Epidermal melanocyte (primary cell): Measurements from ENCODE around the gene USP3.

Experiments used
- DNase-seq: peaks from one replicate; pipeline ENCODE4 v3.0.0; 2011; ENCODE audit warnings: low spot score; ENCODE audit not compliant: insufficient read length

The USP3 gene, protein sequence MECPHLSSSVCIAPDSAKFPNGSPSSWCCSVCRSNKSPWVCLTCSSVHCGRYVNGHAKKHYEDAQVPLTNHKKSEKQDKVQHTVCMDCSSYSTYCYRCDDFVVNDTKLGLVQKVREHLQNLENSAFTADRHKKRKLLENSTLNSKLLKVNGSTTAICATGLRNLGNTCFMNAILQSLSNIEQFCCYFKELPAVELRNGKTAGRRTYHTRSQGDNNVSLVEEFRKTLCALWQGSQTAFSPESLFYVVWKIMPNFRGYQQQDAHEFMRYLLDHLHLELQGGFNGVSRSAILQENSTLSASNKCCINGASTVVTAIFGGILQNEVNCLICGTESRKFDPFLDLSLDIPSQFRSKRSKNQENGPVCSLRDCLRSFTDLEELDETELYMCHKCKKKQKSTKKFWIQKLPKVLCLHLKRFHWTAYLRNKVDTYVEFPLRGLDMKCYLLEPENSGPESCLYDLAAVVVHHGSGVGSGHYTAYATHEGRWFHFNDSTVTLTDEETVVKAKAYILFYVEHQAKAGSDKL

DNA sequence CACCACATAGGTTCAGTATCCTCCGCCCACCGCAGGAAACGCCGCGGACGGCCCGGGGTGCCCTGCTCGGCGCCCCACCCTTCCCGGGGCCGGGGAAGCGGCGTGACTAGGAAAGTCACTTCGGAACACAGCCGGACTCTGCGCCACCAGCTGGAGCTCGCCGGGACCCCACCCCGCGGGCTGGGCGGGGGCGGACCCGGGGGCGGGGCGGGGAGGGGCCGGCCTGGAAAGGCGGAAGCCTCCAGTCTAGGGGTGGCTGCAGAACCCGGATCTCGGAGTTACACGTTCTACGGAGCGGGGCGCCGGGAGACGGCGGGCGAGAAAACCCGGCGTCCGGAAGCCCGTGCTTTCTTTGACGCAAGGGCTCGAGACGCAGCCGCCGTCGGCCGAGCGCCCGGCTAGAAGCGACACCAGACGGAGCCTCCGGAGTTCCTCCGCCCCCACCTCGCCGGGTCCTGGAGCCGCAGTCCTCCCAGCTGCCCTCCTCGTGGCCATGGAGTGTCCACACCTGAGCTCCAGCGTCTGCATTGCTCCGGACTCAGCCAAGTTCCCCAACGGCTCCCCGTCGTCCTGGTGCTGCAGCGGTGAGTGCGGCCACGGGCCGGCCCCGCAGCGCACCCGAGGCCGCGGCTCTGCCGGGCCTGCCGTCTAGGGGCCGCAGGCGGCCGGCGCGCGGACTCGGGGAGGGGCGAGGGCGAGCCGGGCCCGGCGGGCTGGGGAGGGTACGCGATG lies at the start of gene USP3:
USP3 (plus strand) TSS at position 347 of the 732 bp plus-strand sequence; CDS start at position 494, 147 bp downstream.
- DNase-seq, result no peak

- DNase-seq, result no peak
These were observed 48.1 kb upstream of the USP3 start for GRCh38 chr15:63456258-63456657.

DNA sequence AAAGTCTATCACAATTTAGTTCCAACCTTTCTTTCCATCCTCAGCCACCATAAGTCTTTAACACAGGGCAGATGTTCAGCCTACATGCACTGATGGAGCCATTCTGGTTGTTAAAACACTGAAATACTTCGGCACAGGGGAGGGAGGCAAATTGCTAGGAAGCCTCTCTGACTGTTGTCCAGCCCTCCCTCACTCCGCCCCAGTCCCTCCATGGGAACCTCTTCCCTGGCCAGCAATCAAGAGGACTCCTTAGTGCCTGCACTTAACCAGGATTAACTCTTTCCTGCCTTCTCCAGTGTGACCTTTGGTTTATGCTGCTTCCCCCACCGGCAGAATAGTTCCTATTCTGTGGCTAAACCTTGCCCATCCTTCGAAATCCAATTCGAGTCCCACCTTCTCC lies 47.0 kb upstream of the USP3 start:
- DNase-seq, result no peak

DNA sequence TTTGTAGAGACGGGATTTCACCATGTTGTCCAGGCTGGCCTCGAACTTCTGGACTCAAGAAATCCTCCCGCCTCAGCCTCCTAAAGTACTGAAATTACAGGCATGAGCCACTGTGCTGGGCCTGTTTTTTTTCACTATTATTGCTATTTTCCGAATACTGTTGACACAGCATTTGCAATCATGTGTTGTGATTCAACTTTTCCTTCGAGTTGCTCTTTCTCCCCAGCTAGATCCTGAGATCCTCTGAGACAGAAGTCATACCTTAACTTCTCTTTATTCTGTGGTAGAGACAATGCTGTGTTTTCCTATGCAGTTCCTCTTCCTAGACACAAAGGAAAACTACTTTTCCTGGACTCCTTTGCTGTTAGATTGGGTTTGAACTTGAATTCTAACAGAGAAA lies 46.4 kb upstream of the USP3 start:
- DNase-seq, result no peak

DNA sequence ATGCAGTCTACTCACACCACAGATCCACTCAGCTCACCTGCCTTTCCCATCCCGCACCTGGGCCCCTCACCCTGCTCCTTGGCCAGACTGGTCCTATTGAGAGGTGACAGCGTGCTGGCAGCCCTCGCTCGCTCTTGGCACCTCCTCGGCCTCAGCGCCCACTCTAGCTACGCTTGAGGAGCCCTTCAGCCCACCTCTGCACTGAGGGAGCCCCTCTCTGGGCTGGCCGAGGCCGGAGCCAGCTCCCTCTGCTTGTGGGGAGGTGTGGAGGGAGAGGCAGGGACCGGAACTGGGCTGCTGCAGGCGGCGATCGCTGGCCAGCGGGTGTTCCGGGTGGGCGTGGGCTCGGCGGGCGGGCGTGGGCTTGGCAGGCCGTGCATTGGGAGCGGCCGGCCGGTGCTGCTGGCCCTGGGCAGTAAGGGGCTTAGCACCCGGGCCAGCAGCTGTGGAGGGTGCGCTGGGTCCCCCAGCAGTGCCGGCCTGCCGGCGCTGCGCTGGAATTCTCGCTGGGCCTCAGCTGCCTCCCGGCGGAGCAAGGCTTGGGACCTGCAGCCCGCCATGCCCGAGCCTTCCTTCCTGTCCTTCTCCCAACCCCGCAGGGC lies 45.5 kb upstream of the USP3 start:
- DNase-seq, result no peak

- DNase-seq, result no peak
These were observed 43.9 kb upstream of the USP3 start for GRCh38 chr15:63460210-63461155.

DNA sequence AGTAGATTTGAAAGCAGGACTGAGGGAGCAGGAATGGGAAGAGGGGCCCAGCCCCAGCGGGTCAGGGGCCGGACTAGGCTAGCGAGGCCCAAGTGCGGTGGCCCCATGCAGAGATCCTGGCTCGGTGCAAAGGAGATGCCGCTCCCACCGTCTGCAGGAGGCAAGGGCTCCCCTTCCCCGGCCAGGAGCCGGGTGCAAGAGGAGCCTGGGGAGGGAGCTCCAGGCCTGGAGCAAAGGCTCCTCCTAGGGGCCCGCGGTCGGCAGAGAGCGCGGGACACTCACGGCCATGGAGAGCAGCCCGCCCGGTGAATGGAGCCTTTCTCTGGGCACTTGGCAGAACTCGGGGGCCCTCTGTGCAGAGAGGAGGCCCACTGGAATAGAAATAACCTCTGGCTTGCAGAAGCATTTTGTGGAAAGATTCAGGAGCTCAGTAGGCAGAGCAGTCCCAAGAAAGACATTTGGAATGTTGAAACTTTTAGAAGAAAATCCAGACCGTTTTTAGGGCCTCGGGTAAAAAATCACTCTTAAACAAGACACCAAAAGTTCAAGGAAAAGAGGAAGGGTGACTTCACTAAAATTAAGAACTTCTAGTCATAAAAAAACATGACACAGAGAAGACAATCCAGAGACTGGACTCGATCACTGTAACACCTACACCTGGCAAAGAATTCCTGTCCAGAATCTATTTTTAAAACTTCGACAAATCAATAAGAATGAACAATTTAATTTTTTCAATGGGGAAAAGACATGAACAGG lies 43.0 kb upstream of the USP3 start:
- DNase-seq, result no peak

- no peak for DNase-seq
These were observed 42.3 kb upstream of the USP3 start for GRCh38 chr15:63462088-63462487.

DNA sequence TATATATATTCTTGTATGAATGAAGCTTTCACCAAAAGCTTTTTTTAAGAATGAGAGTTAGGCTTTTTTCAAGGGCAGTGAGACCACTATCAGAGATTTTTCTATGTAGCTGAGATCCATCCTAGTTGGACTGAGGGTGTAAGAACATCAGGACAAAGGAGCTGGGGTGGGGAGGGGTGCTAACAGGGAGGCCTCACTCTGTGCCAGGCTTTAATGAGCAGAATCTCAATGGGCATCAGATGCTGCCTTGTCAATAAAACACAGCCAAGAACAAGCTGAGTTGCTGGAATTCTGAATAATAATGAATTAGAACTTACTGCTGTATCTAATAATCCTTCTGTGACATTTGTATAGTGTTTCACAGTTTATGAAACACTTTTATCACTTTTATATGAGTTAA lies 41.4 kb upstream of the USP3 start:
- no peak for DNase-seq

DNA sequence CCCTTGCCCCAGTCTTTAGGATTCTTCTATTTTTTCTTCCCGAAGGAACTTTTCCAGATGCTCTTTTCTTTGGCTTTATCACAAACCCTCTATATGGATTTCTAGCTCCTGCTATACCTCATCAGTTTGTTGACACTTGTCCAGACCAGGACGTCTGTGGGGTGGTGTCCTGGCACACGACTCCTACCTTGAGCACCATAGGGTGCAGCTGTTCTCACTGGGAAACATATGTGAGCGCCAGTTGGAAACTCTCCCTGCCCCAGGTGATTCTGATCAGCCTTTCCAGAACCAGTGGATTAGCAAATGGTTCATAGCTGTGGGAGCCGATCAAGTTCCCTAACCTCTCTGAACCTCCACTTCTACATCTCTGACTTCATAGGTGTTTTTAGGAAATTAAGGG lies 40.6 kb upstream of the USP3 start:
- DNase-seq, result no peak

DNA sequence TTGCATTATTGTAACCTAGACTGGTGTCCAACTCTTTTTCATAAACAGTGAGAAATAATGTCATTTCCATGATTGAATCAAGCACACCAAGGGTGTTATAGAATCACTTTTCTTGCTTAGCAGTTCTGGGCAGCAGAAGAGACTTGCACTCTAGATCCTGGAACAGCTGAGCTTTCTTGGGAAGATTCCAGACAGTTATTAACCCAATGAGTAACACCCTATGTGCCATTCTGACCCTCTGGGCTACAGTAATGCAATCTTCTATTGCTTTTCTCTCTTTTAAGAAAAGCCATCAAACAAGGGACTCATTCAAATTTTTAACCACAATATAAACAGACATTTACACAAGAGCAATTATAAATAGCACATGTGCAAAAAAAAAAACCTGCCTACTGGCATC lies 39.3 kb upstream of the USP3 start:
- peak; percentile 93 for DNase-seq

- no peak for DNase-seq
These were observed 37.8 kb upstream of the USP3 start for GRCh38 chr15:63466378-63467192.

DNA sequence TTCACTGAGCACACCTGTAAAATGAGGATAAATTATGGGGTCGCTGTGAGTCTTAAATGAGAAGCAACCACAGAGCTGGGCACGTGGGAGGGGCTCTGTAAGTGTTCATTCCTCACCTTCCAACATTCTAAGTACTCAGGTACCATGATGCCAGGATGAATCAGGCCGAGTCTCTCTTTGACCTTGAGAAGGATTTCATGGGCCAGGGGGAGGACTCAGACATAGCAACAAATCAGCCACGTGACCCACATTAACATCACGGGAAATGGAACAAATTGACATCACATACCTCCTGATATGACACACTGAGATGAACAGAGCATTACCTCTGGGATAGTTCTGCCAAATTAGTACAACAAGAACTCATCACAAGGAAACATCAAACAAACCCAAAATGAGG lies 35.2 kb upstream of the USP3 start:
- DNase-seq, result no peak

GRCh38 chr15:63469984-63470383 lies 34.4 kb upstream of the USP3 start:
- DNase-seq, result no peak

DNA sequence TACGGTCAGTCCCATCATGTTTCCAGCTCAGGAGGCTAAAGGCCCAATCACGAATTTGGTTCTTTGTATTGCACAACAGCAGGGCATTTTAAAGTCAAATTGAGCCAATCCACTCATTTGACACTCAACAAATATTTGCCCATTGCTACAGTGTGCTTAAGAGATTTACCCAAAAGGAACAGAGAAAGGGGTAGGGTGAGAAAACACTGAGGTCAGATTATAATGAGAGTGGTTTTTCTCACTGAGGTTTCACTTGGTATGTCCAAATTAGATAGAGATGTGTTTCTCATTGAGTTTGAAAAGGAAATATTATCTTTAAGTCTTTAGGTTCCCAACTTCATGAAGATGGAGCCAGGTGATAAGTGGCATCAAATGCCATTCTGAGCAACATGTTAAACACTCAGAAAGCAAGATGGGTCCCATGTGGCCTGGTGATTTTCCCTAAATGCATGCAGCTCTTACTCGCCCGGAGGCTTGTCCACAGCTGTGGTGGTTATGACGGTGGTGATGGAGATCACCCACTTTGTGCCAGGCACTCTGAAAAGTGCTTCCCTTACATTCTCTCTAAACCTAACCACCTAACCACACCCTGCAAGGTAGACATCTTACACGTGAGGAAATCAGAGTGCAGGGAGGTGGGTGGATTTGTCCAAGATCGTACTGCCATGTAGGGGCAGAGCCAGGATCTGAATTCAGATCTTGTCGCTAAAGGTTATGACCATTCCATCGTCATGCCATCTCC lies 31.2 kb upstream of the USP3 start:
- DNase-seq, result no peak

GRCh38 chr15:63473749-63473998 lies 30.7 kb upstream of the USP3 start:
- no peak for DNase-seq

DNA sequence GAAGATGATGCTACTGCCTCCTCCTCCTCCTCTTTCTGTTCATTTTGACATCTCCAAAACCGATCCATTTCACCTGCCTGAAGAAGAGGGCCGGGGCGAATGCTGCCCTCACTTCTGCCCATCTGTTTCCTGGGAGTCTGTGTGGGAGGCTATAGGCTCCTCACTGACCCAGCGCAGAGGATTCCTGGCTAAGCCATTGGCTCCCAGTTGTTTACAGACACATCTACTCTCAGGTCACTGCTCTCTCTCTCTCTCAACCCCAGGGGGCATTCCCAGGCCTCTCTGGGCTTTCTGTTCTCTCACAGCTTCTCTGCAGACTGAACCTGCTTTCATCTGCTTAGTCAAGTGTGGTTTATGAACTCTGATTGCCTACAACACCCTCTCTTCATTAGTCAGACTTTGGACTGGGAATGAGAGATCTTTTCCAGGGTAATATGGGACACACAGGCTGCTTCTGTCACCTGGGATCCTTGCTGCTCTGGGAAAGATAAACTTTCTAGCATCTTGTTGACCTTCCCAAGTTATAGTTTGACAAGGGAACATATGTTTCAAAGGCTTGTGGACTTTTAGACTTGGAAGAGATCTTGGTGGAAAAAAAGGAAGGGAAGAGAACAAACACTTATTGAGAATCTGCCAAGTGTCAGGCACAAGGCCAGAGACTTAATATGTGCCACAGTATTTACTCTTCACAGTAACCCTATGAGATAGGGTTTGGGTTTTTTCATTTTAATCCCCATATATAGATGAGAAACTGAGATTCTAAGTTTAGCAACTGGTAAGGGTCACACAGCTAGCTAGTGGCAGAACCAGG lies 30.2 kb upstream of the USP3 start:
- no peak for DNase-seq

GRCh38 chr15:63474810-63475316 lies 29.5 kb upstream of the USP3 start:
- no peak for DNase-seq
